GM18867 (cell line): ENCODE data around the gene SUGCT.
"Not testable (repeated sequence)": the region's sequence is repeated elsewhere in the genome, so short reads cannot be mapped to it uniquely, and the experiment has no call there.

Experiments
- ATAC-seq: cut with Tn5 transposase; IDR thresholded peaks from one replicate; pipeline ENCODE4 v1.9.1; 2021; ENCODE audit warnings: mild to moderate bottlenecking, moderate library complexity; ENCODE audit not compliant: unreplicated experiment

Gene SUGCT

GRCh38 chr7:40138973-40139372 lies 4.2 kb downstream of the SUGCT start:
- no peak for ATAC-seq

- ATAC-seq, result not testable (repeated sequence)
Observed at GRCh38 chr7:40139891-40140290, 5.1 kb downstream of the SUGCT start.

- ATAC-seq, result not testable (repeated sequence)
Observed at GRCh38 chr7:40141916-40142315, 7.1 kb downstream of the SUGCT start.

GRCh38 chr7:40145596-40146130 lies 10.9 kb downstream of the SUGCT start:
- ATAC-seq, result not testable (repeated sequence)

GRCh38 chr7:40147371-40148246 lies 12.8 kb downstream of the SUGCT start:
- no peak for ATAC-seq

GRCh38 chr7:40148247-40148580 lies 13.4 kb downstream of the SUGCT start:
- ATAC-seq, result not testable (repeated sequence)

GRCh38 chr7:40148671-40149070 lies 13.9 kb downstream of the SUGCT start:
- ATAC-seq, result no peak

- no peak for ATAC-seq
Observed at GRCh38 chr7:40151504-40151903, 16.7 kb downstream of the SUGCT start.

- ATAC-seq, result no peak
Observed at GRCh38 chr7:40156988-40157387, 22.2 kb downstream of the SUGCT start.

GRCh38 chr7:40162516-40162915 lies 27.7 kb downstream of the SUGCT start:
- ATAC-seq, result no peak

GRCh38 chr7:40165216-40165615 lies 30.4 kb downstream of the SUGCT start:
- ATAC-seq, result no peak

- ATAC-seq, result no peak
Observed at GRCh38 chr7:40167291-40167690, 32.5 kb downstream of the SUGCT start.

- ATAC-seq, result not testable (repeated sequence)
Observed at GRCh38 chr7:40168266-40168665, 33.5 kb downstream of the SUGCT start.

- not testable (repeated sequence) for ATAC-seq
Observed at GRCh38 chr7:40173121-40173520, 38.3 kb downstream of the SUGCT start.

- ATAC-seq, result not testable (repeated sequence)
Observed at GRCh38 chr7:40175256-40175655, 40.5 kb downstream of the SUGCT start.

GRCh38 chr7:40175725-40176510 lies 41.1 kb downstream of the SUGCT start:
- no peak for ATAC-seq

GRCh38 chr7:40177071-40177470 lies 42.3 kb downstream of the SUGCT start:
- ATAC-seq, result no peak

GRCh38 chr7:40182452-40182851 lies 47.6 kb downstream of the SUGCT start:
- ATAC-seq, result no peak

GRCh38 chr7:40186586-40186985 lies 51.8 kb downstream of the SUGCT start:
- ATAC-seq, result no peak

- ATAC-seq, result no peak
Observed at GRCh38 chr7:40192036-40192435, 57.2 kb downstream of the SUGCT start.

GRCh38 chr7:40194745-40195144 lies 59.9 kb downstream of the SUGCT start:
- no peak for ATAC-seq

- no peak for ATAC-seq
Observed at GRCh38 chr7:40197527-40197926, 62.7 kb downstream of the SUGCT start.
